Glutamatergic neuron (in vitro differentiated cells): ENCODE measurements around the gene BTBD8. TPM values are rescaled to one million over a fixed set of nuclear protein-coding genes. Genes with fewer than 3 reads are reported as not detected.
"Not testable (repeated sequence)": the region's sequence is repeated elsewhere in the genome, so short reads cannot be mapped to it uniquely, and the experiment has no call there.

ENCODE experiments used
- DNase-seq: peaks from one replicate; pipeline ENCODE4 v3.0.0; 2022
- H3K27ac Mint-ChIP-seq: one replicate; pipeline ENCODE4 v1.8.0; 2020; ENCODE audit warnings: mild to moderate bottlenecking, mixed read lengths, inconsistent platforms; ENCODE audit not compliant: unreplicated experiment
- H3K27me3 Mint-ChIP-seq: one replicate; pipeline ENCODE4 v1.8.0; 2020; ENCODE audit warnings: mild to moderate bottlenecking, moderate library complexity, mixed read lengths, inconsistent platforms; ENCODE audit not compliant: unreplicated experiment
- H3K36me3 Mint-ChIP-seq: one replicate; pipeline ENCODE4 v1.8.0; 2020; ENCODE audit warnings: mild to moderate bottlenecking, mixed read lengths, inconsistent platforms; ENCODE audit not compliant: unreplicated experiment
- H3K4me1 Mint-ChIP-seq: one replicate; pipeline ENCODE4 v1.8.0; 2020; ENCODE audit warnings: mild to moderate bottlenecking, low read depth, mixed read lengths, inconsistent platforms; ENCODE audit not compliant: unreplicated experiment
- H3K4me3 Mint-ChIP-seq: one replicate; pipeline ENCODE4 v1.8.0; 2020; ENCODE audit warnings: mild to moderate bottlenecking, mixed read lengths, inconsistent platforms; ENCODE audit not compliant: unreplicated experiment
- H3K9me3 Mint-ChIP-seq: one replicate; pipeline ENCODE4 v1.8.0; 2020; ENCODE audit warnings: mild to moderate bottlenecking, moderate library complexity, mixed read lengths, inconsistent platforms; ENCODE audit not compliant: unreplicated experiment
- total RNA-seq: library from RNA; stranded (reverse); fragmentation: NEBNext Ultra II Directional; extraction: Animal tissue kit (Norgen Biotek cat#: 25700); gene quantifications from one replicate; pipeline ENCODE4 v1.2.1, GENCODE V29; 2021; ENCODE audit not compliant: unreplicated experiment
- TF ChIP-seq, protein P1 (sequence below): fragments of 200-600 bp; sonication (generic); IDR thresholded peaks from one replicate; pipeline ENCODE4 v1.5.0; 2021; ENCODE audit not compliant: partially characterized antibody, unreplicated experiment

BTBD8 gene
- total RNA-seq, 1 donor from 2014 or later, result 13.4 TPM

- H3K9me3 Mint-ChIP-seq, result no peaks in the 10 kb centered on the region
Measured at GRCh38 chr1:92076363-92076762, 3.8 kb upstream of the BTBD8 start.

DNA sequence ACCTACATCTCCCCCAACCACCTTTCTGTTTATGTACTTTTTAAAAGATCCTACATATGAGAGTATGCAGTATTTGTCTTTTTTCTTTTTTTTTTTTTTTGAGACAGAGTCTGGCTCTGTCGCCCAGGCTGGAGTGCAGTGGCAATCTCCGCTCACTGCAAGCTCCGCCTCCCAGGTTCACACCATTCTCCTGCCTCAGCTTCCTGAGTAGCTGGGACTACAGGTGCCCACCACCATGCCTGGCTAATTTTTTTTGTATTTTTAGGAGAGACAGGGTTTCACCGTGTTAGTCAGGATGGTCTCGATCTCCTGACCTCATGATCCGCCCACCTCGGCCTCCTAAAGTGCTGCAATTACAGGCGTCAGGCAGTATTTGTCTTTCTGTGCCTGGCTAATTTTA, 2.1 kb upstream of the BTBD8 start:
- not testable (repeated sequence) for H3K4me3 Mint-ChIP-seq, H3K4me1 Mint-ChIP-seq, H3K36me3 Mint-ChIP-seq, DNase-seq, H3K9me3 Mint-ChIP-seq, H3K27ac Mint-ChIP-seq, H3K27me3 Mint-ChIP-seq

More at GRCh38 chr1:92076363-92076762, 3.8 kb upstream of the BTBD8 start:
- no peak overlapping the region for H3K4me3 Mint-ChIP-seq
- H3K4me1 Mint-ChIP-seq, result no peaks in the 10 kb centered on the region
- DNase-seq, result no peak
- no peaks in the 10 kb centered on the region for H3K27me3 Mint-ChIP-seq
- no peaks in the 10 kb centered on the region for H3K36me3 Mint-ChIP-seq
- TF ChIP-seq, protein P1, sequence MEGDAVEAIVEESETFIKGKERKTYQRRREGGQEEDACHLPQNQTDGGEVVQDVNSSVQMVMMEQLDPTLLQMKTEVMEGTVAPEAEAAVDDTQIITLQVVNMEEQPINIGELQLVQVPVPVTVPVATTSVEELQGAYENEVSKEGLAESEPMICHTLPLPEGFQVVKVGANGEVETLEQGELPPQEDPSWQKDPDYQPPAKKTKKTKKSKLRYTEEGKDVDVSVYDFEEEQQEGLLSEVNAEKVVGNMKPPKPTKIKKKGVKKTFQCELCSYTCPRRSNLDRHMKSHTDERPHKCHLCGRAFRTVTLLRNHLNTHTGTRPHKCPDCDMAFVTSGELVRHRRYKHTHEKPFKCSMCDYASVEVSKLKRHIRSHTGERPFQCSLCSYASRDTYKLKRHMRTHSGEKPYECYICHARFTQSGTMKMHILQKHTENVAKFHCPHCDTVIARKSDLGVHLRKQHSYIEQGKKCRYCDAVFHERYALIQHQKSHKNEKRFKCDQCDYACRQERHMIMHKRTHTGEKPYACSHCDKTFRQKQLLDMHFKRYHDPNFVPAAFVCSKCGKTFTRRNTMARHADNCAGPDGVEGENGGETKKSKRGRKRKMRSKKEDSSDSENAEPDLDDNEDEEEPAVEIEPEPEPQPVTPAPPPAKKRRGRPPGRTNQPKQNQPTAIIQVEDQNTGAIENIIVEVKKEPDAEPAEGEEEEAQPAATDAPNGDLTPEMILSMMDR, result no peak
- no peak overlapping the region for H3K27ac Mint-ChIP-seq

DNA sequence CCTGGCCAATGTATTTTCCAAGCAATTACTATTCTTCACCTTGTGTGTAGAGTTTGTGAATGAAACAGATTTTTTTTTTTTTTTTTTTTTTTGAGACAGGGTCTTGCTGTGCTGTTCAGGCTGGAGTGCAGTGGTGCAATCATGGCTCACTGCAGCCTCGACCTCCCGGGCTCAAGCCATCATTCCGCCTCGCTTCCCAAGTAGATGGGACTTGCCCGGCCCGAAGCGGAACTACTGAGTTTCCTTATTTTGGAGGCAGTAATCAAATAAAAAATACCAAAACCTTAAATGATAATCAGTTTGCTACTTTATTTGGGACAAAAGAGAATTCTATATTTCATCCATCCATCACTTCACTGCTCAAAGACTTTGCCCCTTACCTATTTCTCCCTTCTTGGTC, 704 bp upstream of the BTBD8 start:
- Mint-ChIP-seq H3K36me3 (peaks cover 5% of the 10 kb centered on the region), H3K27ac (no peak overlapping the region), H3K4me3 (peak overlapping the region; percentile 91), H3K4me1 (no peaks in the 10 kb centered on the region), H3K27me3 (no peaks in the 10 kb centered on the region), H3K9me3 (no peaks in the 10 kb centered on the region)
- DNase-seq, result no peak
- TF ChIP-seq, protein P1, result no peak

DNA sequence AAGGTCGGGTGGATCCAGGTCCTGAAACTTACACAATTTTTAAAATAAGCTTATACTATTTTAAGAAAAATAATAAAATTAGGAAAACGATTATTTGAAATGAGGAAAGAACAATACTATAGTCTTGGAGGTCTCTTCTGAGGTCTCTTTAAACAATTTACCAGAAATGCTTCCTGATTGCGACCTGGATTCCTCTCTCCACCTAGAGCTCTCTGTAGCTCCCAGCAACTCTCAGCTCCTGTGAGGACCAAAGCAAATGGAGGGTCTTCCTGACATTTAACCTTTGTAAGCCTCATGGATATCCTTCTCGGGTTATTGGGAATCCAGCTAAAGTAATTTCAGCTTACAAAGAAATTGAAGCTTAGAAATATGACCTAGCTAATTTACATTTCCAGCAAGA, 886 bp downstream of the BTBD8 start:
- H3K4me1 Mint-ChIP-seq, result no peaks in the 10 kb centered on the region
- H3K4me3 Mint-ChIP-seq, result peak overlapping the region; percentile 91
- H3K27ac Mint-ChIP-seq, result no peak overlapping the region

DNA sequence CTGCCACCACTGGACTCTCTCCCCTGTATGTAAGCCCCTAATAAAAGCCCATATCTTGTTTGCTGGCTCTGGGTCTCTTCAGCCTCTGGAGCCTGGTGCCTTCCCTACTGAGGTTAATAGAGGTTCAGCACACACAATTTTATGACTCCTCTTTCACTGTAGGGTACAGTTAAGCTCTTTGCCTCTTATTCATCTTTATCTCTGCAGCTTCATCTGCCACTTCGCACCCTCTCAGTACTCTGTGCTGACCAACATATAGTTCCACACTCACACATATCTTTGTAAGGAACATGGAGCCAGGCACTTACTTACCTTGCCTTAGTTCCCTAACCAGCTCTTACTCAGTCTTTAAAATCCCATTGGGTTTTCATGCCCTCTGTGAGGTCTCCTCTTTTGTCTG, 4.5 kb downstream of the BTBD8 start:
- H3K4me3 Mint-ChIP-seq, result no peak overlapping the region
- peaks cover 2% of the 10 kb centered on the region for H3K27me3 Mint-ChIP-seq
- no peak overlapping the region for H3K27ac Mint-ChIP-seq
- TF ChIP-seq, protein P1, result no peak
- H3K36me3 Mint-ChIP-seq, result peaks cover 26% of the 10 kb centered on the region
- no peaks in the 10 kb centered on the region for H3K4me1 Mint-ChIP-seq
- DNase-seq, result no peak
- peaks cover 12% of the 10 kb centered on the region for H3K9me3 Mint-ChIP-seq

More for the DNA sequence above, 886 bp downstream of the BTBD8 start:
- DNase-seq, result no peak
- Mint-ChIP-seq H3K36me3 (peaks cover 17% of the 10 kb centered on the region), H3K9me3 (peaks cover 7% of the 10 kb centered on the region), H3K27me3 (peaks cover 2% of the 10 kb centered on the region)
- TF ChIP-seq, protein P1, result no peak

DNA sequence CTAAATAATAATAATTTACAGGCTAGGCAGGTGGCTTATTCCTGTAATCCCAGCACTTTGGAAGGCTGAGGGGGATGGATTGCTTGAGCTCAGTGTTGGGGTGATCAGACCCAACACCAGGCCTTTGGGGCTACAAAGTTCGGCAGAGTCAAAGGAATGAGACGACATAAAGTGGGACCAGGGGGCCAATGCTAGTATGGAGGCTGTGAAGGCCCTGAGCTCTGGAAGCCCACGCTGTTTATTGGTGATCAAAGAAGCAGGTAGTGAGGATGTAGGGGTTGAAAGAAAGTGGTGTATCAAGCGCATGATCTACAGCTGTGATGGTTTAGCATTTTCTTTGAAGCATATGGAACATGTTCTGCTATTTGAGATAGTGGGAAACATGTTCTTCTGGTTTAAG, 5.6 kb downstream of the BTBD8 start:
- no peaks in the 10 kb centered on the region for H3K4me1 Mint-ChIP-seq
- no peak overlapping the region for H3K4me3 Mint-ChIP-seq
- H3K27me3 Mint-ChIP-seq, result peaks cover 2% of the 10 kb centered on the region
- DNase-seq, result no peak
- H3K27ac Mint-ChIP-seq, result no peak overlapping the region
- peaks cover 12% of the 10 kb centered on the region for H3K9me3 Mint-ChIP-seq
- H3K36me3 Mint-ChIP-seq, result peaks cover 26% of the 10 kb centered on the region
- TF ChIP-seq, protein P1, result no peak
